GM12878 (cell line): ENCODE measurements around the gene ZNF225.

Experiments used
- CREM ChIP-seq: IDR thresholded peaks from 2 replicates; pipeline ENCODE4 v1.6.1; 2014; ENCODE audit warnings: antibody characterized with exemption, low read depth
- NRF1 ChIP-seq: conservative IDR thresholded peaks from 2 replicates; pipeline ENCODE4 v1.6.1; 2011; ENCODE audit warnings: mild to moderate bottlenecking, low read depth, low read length, improper control_type of control experiment

- TF ChIP-seq NRF1 (no peak), CREM (peak; percentile 86; the same call in 1 of the 2 replicates)
Observed at GRCh38 chr19:44071824-44072542, 41.2 kb upstream of the ZNF225 start, which contains the start of gene ZNF284.
